ENCODE measurements around the gene PHF2.

Gene PHF2

GRCh38 chr9:93533863-93534262, 42.5 kb upstream of the PHF2 start (continued):
- TF ChIP-seq SETDB1 (IDR thresholded peaks at IDR 0.05; ENCODE audit: insufficient read length, low read length) (no peak), BCL6B (tag by site-specific recombination; IDR thresholded peaks at IDR 0.05) (no peak)

- POLR2A ChIA-PET = no interaction called here
- H3K9me3 ChIP-seq (ENCODE audit: control insufficient read depth, insufficient read depth, low read depth, low read length) = no peaks in the 10 kb centered on the region
- H3K4me1 ChIP-seq (ENCODE audit: control insufficient read depth, insufficient read depth, low read length) = no peaks in the 10 kb centered on the region
- TF ChIP-seq ZNF626 (tag by site-specific recombination; IDR thresholded peaks at IDR 0.05) (no peak), ZBTB7A (tag by site-specific recombination; IDR thresholded peaks at IDR 0.05; ENCODE audit: low read depth) (no peak), ZNF37A (tag by site-specific recombination; IDR thresholded peaks at IDR 0.05) (no peak), KLF8 (tag by site-specific recombination; IDR thresholded peaks at IDR 0.05) (no peak), SCRT1 (tag by site-specific recombination; IDR thresholded peaks at IDR 0.05; ENCODE audit: borderline replicate concordance) (no peak), PRDM1 (tag by site-specific recombination; IDR thresholded peaks at IDR 0.05) (no peak), YY2 (tag by site-specific recombination; IDR thresholded peaks at IDR 0.05) (no peak), INSM2 (tag by site-specific recombination; IDR thresholded peaks at IDR 0.05) (no peak), ZNF701 (tag by site-specific recombination; IDR thresholded peaks at IDR 0.05) (no peak), ZNF280D (tag by site-specific recombination; IDR thresholded peaks at IDR 0.05) (no peak), HIC1 (tag by site-specific recombination; IDR thresholded peaks at IDR 0.05) (no peak), ATF2 (tag by site-specific recombination; IDR thresholded peaks at IDR 0.05; ENCODE audit: low read depth) (no peak), GLI2 (tag by site-specific recombination; IDR thresholded peaks at IDR 0.05; ENCODE audit: borderline replicate concordance, low read depth) (no peak), ZNF169 (tag by site-specific recombination; IDR thresholded peaks at IDR 0.05) (no peak), ZFP41 (tag by site-specific recombination; IDR thresholded peaks at IDR 0.05; ENCODE audit: borderline replicate concordance) (no peak)
- H3K27ac ChIP-seq (ENCODE audit: extremely low read depth, low read depth, low read length) = no peak overlapping the region
- no peak overlapping the region for H3K4me3 ChIP-seq (ENCODE audit: low read depth, low read length)
- CTCF ChIA-PET = interaction anchor here (1.8 kb wide), 1 partner anchor 30 kb away, joined by 6 read pairs; no protein-coding TSS in a partner anchor
- peaks cover 4 to 67% of the 10 kb centered on the region in 2 experiments; a peak in 1 of 3 replicates for H3K36me3 ChIP-seq (ENCODE audit: control insufficient read depth in 2 of 2, insufficient read depth in 1 of 2, low read length in 2 of 2)
Measured at GRCh38 chr9:93536167-93536566, 40.2 kb upstream of the PHF2 start.

Data from HEK293 (cell line).